RWPE2 (cell line): ENCODE measurements around the gene DYNLT2.
A peak's percentile ranks its signal among the peaks of the same experiment; 100 is the strongest.

Source experiments
- ATAC-seq: fragments of 200-7000 bp; cut with Tn5 transposase; 3 replicates; pipeline ENCODE4 v1.9.1; 2021; ENCODE audit warnings: low read depth
- DNase-seq: peaks from one replicate; pipeline ENCODE4 v3.0.0-alpha.2; 2020; ENCODE audit warnings: low spot score
- H3K27ac ChIP-seq: fragments of 450-650 bp; 2 replicates; pipeline ENCODE4 v1.5.1; 2017; ENCODE audit warnings: mild to moderate bottlenecking; ENCODE audit not compliant: poor library complexity, severe bottlenecking
- H3K27me3 ChIP-seq: fragments of 250-450 bp; sonication (Bioruptor Pico); 2 replicates; pipeline ENCODE4 v1.5.1; 2021; ENCODE audit warnings: mild to moderate bottlenecking, moderate library complexity; ENCODE audit not compliant: insufficient read depth, poor library complexity, severe bottlenecking
- H3K36me3 ChIP-seq: fragments of 250-450 bp; sonication (Bioruptor Pico); 2 replicates; pipeline ENCODE4 v1.5.1; 2020; ENCODE audit warnings: low read depth, mild to moderate bottlenecking, moderate library complexity
- H3K4me1 ChIP-seq: fragments of 250-450 bp; sonication (Bioruptor Pico); 2 replicates; pipeline ENCODE4 v1.5.1; 2021; ENCODE audit warnings: mild to moderate bottlenecking, moderate library complexity; ENCODE audit not compliant: insufficient read depth, poor library complexity, severe bottlenecking
- H3K4me3 ChIP-seq: fragments of 250-450 bp; sonication (Bioruptor Pico); 2 replicates; pipeline ENCODE4 v1.5.1; 2021; ENCODE audit warnings: mild to moderate bottlenecking, moderate library complexity; ENCODE audit not compliant: severe bottlenecking
- H3K9me3 ChIP-seq: fragments of 250-450 bp; sonication (Bioruptor Pico); 2 replicates; pipeline ENCODE4 v1.5.1; 2021; ENCODE audit warnings: mild to moderate bottlenecking, moderate library complexity; ENCODE audit not compliant: severe bottlenecking
- CTCF ChIP-seq: fragments of 450-650 bp; IDR thresholded peaks from one replicate; pipeline ENCODE4 v1.5.1; 2017; ENCODE audit warnings: mild to moderate bottlenecking, moderate library complexity; ENCODE audit not compliant: poor library complexity, severe bottlenecking

DYNLT2 gene

GRCh38 chr6:169783971-169784820, 32.8 kb upstream of the DYNLT2 start:
- H3K4me1 ChIP-seq, result peaks cover 11% of the 10 kb centered on the region
- no peaks in the 10 kb centered on the region for H3K9me3 ChIP-seq
- H3K4me3 ChIP-seq, result no peak overlapping the region
- no peak overlapping the region for H3K27ac ChIP-seq
- DNase-seq (no peak), ATAC-seq (no peak)
- no peak for TF ChIP-seq CTCF
- H3K27me3 ChIP-seq, result no peaks in the 10 kb centered on the region
- H3K36me3 ChIP-seq, result peaks cover 12% of the 10 kb centered on the region

GRCh38 chr6:169783401-169783800, 32.0 kb upstream of the DYNLT2 start:
- peaks cover 16% of the 10 kb centered on the region for H3K36me3 ChIP-seq
- TF ChIP-seq CTCF, result no peak
- DNase-seq, result no peak
- H3K4me1 ChIP-seq, result peaks cover 18% of the 10 kb centered on the region
- ATAC-seq, result no peak
- H3K4me3 ChIP-seq, result no peak overlapping the region
- H3K27me3 ChIP-seq, result no peaks in the 10 kb centered on the region
- H3K9me3 ChIP-seq, result no peaks in the 10 kb centered on the region
- H3K27ac ChIP-seq, result no peak overlapping the region

- H3K27me3 ChIP-seq, result no peaks in the 10 kb centered on the region
- no peak for DNase-seq
- H3K9me3 ChIP-seq, result no peaks in the 10 kb centered on the region
- H3K27ac ChIP-seq, result no peak overlapping the region
- H3K36me3 ChIP-seq, result peaks cover 21% of the 10 kb centered on the region
- ATAC-seq, result no peak
- no peak overlapping the region for H3K4me3 ChIP-seq
- no peak for TF ChIP-seq CTCF
- peaks cover 22% of the 10 kb centered on the region for H3K4me1 ChIP-seq
Observed at GRCh38 chr6:169782966-169783365, 31.6 kb upstream of the DYNLT2 start.

- DNase-seq, result no peak
- ATAC-seq, result peak; percentile 59
- H3K4me1 ChIP-seq, result peaks cover 24% of the 10 kb centered on the region
- H3K36me3 ChIP-seq, result peaks cover 36% of the 10 kb centered on the region
- no peak overlapping the region for H3K27ac ChIP-seq
- no peak overlapping the region for H3K4me3 ChIP-seq
- H3K27me3 ChIP-seq, result no peaks in the 10 kb centered on the region
- no peaks in the 10 kb centered on the region for H3K9me3 ChIP-seq
- TF ChIP-seq CTCF, result no peak
Observed at GRCh38 chr6:169780571-169781091, 29.3 kb upstream of the DYNLT2 start.

- Histone ChIP-seq H3K27me3 (no peaks in the 10 kb centered on the region), H3K36me3 (peaks cover 37% of the 10 kb centered on the region), H3K27ac (no peak overlapping the region), H3K4me1 (peaks cover 24% of the 10 kb centered on the region), H3K9me3 (no peaks in the 10 kb centered on the region), H3K4me3 (no peak overlapping the region)
- ATAC-seq, result no peak
- no peak for DNase-seq
- no peak for TF ChIP-seq CTCF
Observed at GRCh38 chr6:169779896-169780295, 28.5 kb upstream of the DYNLT2 start.
